NCI-H1105 treated with DMSO at 0.1 percent for 48 hours (cell line): ENCODE data around the gene ABR.
"Not testable (repeated sequence)": the region's sequence is repeated elsewhere in the genome, so short reads cannot be mapped to it uniquely, and the experiment has no call there.

Experiments used
- DNase-seq: peaks from one replicate; lab custom pipeline; 2025; lab: John Stamatoyannopoulos, UW

ABR gene

GRCh38 chr17:1008008-1008761, 171.6 kb downstream of the ABR start:
- DNase-seq: no peak

- no peak for DNase-seq
Observed at GRCh38 chr17:1007310-1008007, 172.3 kb downstream of the ABR start.

GRCh38 chr17:1006054-1006453, 173.7 kb downstream of the ABR start:
- peak; percentile 0 for DNase-seq

- peak; percentile 68 for DNase-seq
Observed at GRCh38 chr17:1005361-1005946, 174.3 kb downstream of the ABR start.

- no peak for DNase-seq
Observed at GRCh38 chr17:1004769-1005295, 174.9 kb downstream of the ABR start.

- no peak for DNase-seq
Observed at GRCh38 chr17:1003972-1004768, 175.6 kb downstream of the ABR start.

- DNase-seq: no peak
Observed at GRCh38 chr17:1003633-1003971, 176.2 kb downstream of the ABR start.

- no peak for DNase-seq
Observed at GRCh38 chr17:1002771-1003555, 176.8 kb downstream of the ABR start.

- DNase-seq: no peak
Observed at GRCh38 chr17:1002412-1002753, 177.4 kb downstream of the ABR start.

GRCh38 chr17:1001640-1002411, 178.0 kb downstream of the ABR start:
- DNase-seq: no peak

GRCh38 chr17:1000597-1001461, 179.0 kb downstream of the ABR start:
- DNase-seq: no peak

- DNase-seq: no peak
Observed at GRCh38 chr17:998111-998510, 181.7 kb downstream of the ABR start.

GRCh38 chr17:996554-997344, 183.0 kb downstream of the ABR start, which contains the start of gene TIMM22:
Gene TIMM22 (plus strand): TSS chr17:997129. CDS start chr17:997143, 14 bp downstream.
- peak; percentile 88 for DNase-seq

- DNase-seq: not testable (repeated sequence)
Observed at GRCh38 chr17:995324-995723, 184.5 kb downstream of the ABR start.

- no peak for DNase-seq
Observed at GRCh38 chr17:992933-993332, 186.8 kb downstream of the ABR start.

- no peak for DNase-seq
Observed at GRCh38 chr17:988561-988960, 191.2 kb downstream of the ABR start.

GRCh38 chr17:987931-988330, 191.8 kb downstream of the ABR start:
- no peak for DNase-seq

- DNase-seq: no peak
Observed at GRCh38 chr17:986322-986929, 193.4 kb downstream of the ABR start.
